DND-41 (cell line): ENCODE data around the gene NBEA.

Experiments
- ATAC-seq: fragments of 200-7000 bp; cut with Tn5 transposase; 3 replicates; pipeline ENCODE4 v1.9.1; 2021; ENCODE audit warnings: low read depth; ENCODE audit not compliant: insufficient read depth
- DNase-seq: peaks from one replicate; pipeline ENCODE4 v3.0.0-alpha.2; 2020
- H2AFZ ChIP-seq: 2 replicates; pipeline ENCODE4 v1.6.0; 2012; ENCODE audit warnings: low read depth, low read length
- H3K27ac ChIP-seq: 2 replicates; pipeline ENCODE4 v1.5.1; 2012; ENCODE audit warnings: low read length, inconsistent platforms
- H3K27me3 ChIP-seq: fragments of 200-600 bp; sonication (generic); 2 replicates; pipeline ENCODE4 v1.6.0; 2012; ENCODE audit warnings: low read length, mild to moderate bottlenecking, inconsistent platforms; ENCODE audit not compliant: insufficient read depth, poor library complexity
- H3K36me3 ChIP-seq: 2 replicates; pipeline ENCODE4 v1.5.1; 2012; ENCODE audit warnings: low read length, inconsistent platforms; ENCODE audit not compliant: insufficient read depth
- H3K4me1 ChIP-seq: 2 replicates; pipeline ENCODE4 v1.5.1; 2012; ENCODE audit warnings: mild to moderate bottlenecking, low read length; ENCODE audit not compliant: insufficient read depth
- H3K4me2 ChIP-seq: 2 replicates; pipeline ENCODE4 v1.6.0; 2012; ENCODE audit warnings: mild to moderate bottlenecking, moderate library complexity, low read length, inconsistent platforms; ENCODE audit not compliant: insufficient read depth
- H3K4me3 ChIP-seq, 2 experiments: fragments of 200-600 bp in 1 of 2; shearing (Covaris generic) in 1 of 2; 2 replicates each; pipeline ENCODE4 v1.5.1; 2012 to 2016; ENCODE audit warnings: inconsistent platforms in 2 of 2, low read length in 2 of 2, mild to moderate bottlenecking in 2 of 2, low read depth in 1 of 2, moderate library complexity in 1 of 2
- H3K79me2 ChIP-seq: 2 replicates; pipeline ENCODE4 v1.6.0; 2012; ENCODE audit warnings: low read length, inconsistent platforms; ENCODE audit not compliant: insufficient read depth
- H3K9ac ChIP-seq: 2 replicates; pipeline ENCODE4 v1.6.0; 2012; ENCODE audit warnings: low read depth, mild to moderate bottlenecking, inconsistent platforms, low read length, moderate library complexity
- H3K9me3 ChIP-seq: 2 replicates; pipeline ENCODE4 v1.5.1; 2012; ENCODE audit warnings: low read length, moderate library complexity, mild to moderate bottlenecking, inconsistent platforms; ENCODE audit not compliant: insufficient read depth, severe bottlenecking
- H4K20me1 ChIP-seq: 2 replicates; pipeline ENCODE4 v1.6.0; 2012; ENCODE audit warnings: low read length; ENCODE audit not compliant: insufficient read depth
- EZH2 ChIP-seq: IDR thresholded peaks from 3 replicates; pipeline ENCODE4 v1.6.1; 2012; ENCODE audit warnings: borderline replicate concordance, low read depth, mild to moderate bottlenecking, moderate library complexity, low read length, inconsistent platforms; ENCODE audit not compliant: severe bottlenecking
- TF ChIP-seq, protein P1 (sequence below): IDR thresholded peaks from 2 replicates; pipeline ENCODE4 v1.5.1; 2012; ENCODE audit warnings: borderline replicate concordance, low read length, moderate library complexity, mild to moderate bottlenecking; ENCODE audit not compliant: poor library complexity, severe bottlenecking; ENCODE audit errors: extremely low read depth

NBEA gene

DNA sequence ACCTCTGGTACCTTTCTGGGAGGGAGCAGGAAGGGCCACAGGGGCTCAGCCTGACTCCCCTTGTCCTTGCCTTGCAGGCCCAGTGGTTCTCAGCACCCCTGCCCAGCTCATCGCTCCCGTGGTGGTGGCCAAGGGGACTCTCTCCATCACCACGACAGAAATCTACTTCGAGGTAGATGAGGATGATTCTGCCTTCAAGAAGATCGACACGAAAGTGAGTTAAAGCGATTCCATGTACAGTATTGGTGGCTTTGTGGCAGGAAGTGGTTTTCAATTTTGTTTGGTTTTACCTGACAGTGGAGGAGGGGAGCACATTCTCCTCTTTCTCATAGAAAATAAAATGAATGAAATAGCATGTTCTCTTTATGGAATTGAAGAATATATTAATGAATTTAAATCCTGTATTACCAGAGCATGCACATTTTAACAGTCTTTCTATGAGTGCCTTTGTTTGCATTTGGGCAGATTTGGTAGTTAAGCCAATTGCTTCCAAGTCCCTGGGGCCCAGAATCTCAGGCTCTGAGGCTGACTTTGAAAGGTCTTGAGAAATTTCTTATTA, 530.3 kb downstream of the NBEA start:
- no peaks in the 10 kb centered on the region for H3K9me3 ChIP-seq
- H3K4me3 ChIP-seq = no peak overlapping the region
- TF ChIP-seq, protein P1, sequence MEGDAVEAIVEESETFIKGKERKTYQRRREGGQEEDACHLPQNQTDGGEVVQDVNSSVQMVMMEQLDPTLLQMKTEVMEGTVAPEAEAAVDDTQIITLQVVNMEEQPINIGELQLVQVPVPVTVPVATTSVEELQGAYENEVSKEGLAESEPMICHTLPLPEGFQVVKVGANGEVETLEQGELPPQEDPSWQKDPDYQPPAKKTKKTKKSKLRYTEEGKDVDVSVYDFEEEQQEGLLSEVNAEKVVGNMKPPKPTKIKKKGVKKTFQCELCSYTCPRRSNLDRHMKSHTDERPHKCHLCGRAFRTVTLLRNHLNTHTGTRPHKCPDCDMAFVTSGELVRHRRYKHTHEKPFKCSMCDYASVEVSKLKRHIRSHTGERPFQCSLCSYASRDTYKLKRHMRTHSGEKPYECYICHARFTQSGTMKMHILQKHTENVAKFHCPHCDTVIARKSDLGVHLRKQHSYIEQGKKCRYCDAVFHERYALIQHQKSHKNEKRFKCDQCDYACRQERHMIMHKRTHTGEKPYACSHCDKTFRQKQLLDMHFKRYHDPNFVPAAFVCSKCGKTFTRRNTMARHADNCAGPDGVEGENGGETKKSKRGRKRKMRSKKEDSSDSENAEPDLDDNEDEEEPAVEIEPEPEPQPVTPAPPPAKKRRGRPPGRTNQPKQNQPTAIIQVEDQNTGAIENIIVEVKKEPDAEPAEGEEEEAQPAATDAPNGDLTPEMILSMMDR = no peak
- no peak for TF ChIP-seq EZH2
- H3K27me3 ChIP-seq = no peaks in the 10 kb centered on the region
- H3K36me3 ChIP-seq = no peaks in the 10 kb centered on the region
- H3K79me2 ChIP-seq = no peaks in the 10 kb centered on the region
- peaks cover 27% of the 10 kb centered on the region for H3K4me1 ChIP-seq
- no peak overlapping the region for H2AFZ ChIP-seq
- peak; percentile 16 for DNase-seq
- peak; percentile 83 for ATAC-seq
- peak overlapping the region; percentile 51 for H3K4me2 ChIP-seq
- no peaks in the 10 kb centered on the region for H4K20me1 ChIP-seq
- H3K9ac ChIP-seq = no peak overlapping the region
- H3K27ac ChIP-seq = no peak overlapping the region

DNA sequence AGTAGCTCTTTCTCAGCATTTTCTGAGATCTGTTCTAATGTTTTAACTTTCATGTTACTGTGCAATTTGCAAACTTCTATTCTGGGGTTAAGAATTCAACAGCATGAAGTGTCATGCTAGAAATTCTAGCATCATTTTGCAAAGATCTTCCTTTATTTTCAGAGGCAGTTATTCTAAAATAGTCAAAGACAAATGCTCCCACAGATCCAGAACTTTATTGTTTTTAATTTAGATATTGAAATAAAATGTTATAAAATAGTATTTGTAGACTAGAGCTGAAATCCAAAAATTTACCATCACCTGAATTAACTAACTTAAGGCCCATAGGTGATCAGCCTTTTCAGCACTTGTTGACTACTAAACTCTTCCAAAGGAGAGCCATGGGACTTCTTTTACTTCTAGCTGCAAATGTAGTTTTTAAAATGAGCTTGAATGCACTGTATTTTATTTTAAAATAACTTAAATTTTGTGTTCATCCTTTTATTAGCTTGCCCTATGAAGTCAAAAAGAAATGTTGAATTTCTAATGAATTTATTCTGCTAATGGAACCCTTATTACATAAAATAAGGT, 531.2 kb downstream of the NBEA start:
- no peak overlapping the region for H2AFZ ChIP-seq
- H3K36me3 ChIP-seq = no peaks in the 10 kb centered on the region
- no peak for ATAC-seq
- H3K4me1 ChIP-seq = peaks cover 27% of the 10 kb centered on the region
- H3K4me3 ChIP-seq = no peak overlapping the region
- H3K27ac ChIP-seq = no peak overlapping the region
- H3K4me2 ChIP-seq = no peak overlapping the region
- no peaks in the 10 kb centered on the region for H3K9me3 ChIP-seq
- no peaks in the 10 kb centered on the region for H3K79me2 ChIP-seq
- H3K27me3 ChIP-seq = no peaks in the 10 kb centered on the region
- no peak overlapping the region for H3K9ac ChIP-seq
- DNase-seq = no peak
- no peaks in the 10 kb centered on the region for H4K20me1 ChIP-seq
- TF ChIP-seq, protein P1 = no peak
- TF ChIP-seq EZH2 = no peak

DNA sequence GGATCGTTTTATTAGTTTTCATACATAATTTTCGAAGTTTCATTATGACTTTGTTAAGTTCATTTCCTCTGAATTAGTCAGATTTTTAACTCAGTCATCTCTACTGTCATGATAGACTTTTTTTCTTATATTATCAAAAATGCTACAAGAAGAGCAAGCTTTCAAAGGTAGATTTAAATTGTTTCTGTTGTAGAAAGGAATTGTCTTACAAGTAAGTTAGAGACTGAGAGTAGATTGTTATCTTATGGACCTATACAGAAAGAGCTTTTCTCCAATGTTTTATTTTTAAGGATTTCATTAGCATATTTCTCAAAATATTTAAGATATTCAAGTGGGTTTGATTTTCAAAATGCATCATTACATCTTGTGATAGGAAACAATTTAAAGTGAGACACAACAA, 531.7 kb downstream of the NBEA start:
- H3K9ac ChIP-seq = no peak overlapping the region
- peaks cover 27% of the 10 kb centered on the region for H3K4me1 ChIP-seq
- H3K4me2 ChIP-seq = no peak overlapping the region
- ATAC-seq (no peak), DNase-seq (no peak)
- H3K4me3 ChIP-seq = no peak overlapping the region
- TF ChIP-seq, protein P1 = no peak
- TF ChIP-seq EZH2 = no peak
- no peaks in the 10 kb centered on the region for H3K79me2 ChIP-seq
- H3K27ac ChIP-seq = no peak overlapping the region
- H3K27me3 ChIP-seq = no peaks in the 10 kb centered on the region
- no peaks in the 10 kb centered on the region for H3K36me3 ChIP-seq
- H2AFZ ChIP-seq = no peak overlapping the region
- no peaks in the 10 kb centered on the region for H3K9me3 ChIP-seq
- no peaks in the 10 kb centered on the region for H4K20me1 ChIP-seq
